Loucy (cell line): Measurements from ENCODE around the gene DUS3L.

ENCODE experiments used
- CTCF ChIP-seq: fragments of 200-600 bp; sonication (generic); conservative IDR thresholded peaks from 2 replicates; pipeline ENCODE4 v1.5.1; 2014; ENCODE audit warnings: mild to moderate bottlenecking, antibody characterized with exemption, low read length
- EZH2phosphoT487 ChIP-seq: fragments of 200-600 bp; IDR thresholded peaks from 2 replicates; pipeline ENCODE4 v1.6.1; 2018; ENCODE audit warnings: antibody characterized with exemption, mild to moderate bottlenecking, moderate library complexity, borderline replicate concordance

DNA sequence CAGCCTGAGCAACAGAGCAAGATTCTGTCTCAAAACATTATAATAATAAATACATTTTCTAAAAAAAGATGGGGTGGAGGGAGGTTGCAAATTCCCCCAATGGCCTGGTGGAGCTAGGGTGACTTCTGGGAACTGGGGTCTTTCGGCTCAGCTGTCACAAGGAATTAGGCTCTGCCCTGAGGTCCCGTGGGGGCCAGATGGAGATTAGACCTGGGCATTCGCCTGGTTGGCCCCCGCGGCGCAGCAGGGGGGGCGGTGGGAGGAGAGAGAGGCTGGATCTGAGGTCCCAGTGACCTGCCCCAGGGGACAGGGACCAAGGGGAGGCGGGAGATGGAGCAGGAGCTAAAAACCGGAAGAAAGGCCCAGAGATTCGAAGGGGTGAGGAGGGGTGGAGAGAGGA lies 33.8 kb upstream of the DUS3L start:
- TF ChIP-seq CTCF, result no peak
- TF ChIP-seq EZH2phosphoT487, result no peak
